Nucleus accumbens (tissue), 56 donors: Measurements from ENCODE around the gene PCSK6.

ENCODE experiments used
- DNase-seq, 56 donors: peaks; one replicate each; lab custom pipeline; 2025; lab: John Stamatoyannopoulos, UW

The PCSK6 gene

GRCh38 chr15:101500865-101501551 is 11.5 kb upstream of the PCSK6 start:
- no peak for DNase-seq

DNA sequence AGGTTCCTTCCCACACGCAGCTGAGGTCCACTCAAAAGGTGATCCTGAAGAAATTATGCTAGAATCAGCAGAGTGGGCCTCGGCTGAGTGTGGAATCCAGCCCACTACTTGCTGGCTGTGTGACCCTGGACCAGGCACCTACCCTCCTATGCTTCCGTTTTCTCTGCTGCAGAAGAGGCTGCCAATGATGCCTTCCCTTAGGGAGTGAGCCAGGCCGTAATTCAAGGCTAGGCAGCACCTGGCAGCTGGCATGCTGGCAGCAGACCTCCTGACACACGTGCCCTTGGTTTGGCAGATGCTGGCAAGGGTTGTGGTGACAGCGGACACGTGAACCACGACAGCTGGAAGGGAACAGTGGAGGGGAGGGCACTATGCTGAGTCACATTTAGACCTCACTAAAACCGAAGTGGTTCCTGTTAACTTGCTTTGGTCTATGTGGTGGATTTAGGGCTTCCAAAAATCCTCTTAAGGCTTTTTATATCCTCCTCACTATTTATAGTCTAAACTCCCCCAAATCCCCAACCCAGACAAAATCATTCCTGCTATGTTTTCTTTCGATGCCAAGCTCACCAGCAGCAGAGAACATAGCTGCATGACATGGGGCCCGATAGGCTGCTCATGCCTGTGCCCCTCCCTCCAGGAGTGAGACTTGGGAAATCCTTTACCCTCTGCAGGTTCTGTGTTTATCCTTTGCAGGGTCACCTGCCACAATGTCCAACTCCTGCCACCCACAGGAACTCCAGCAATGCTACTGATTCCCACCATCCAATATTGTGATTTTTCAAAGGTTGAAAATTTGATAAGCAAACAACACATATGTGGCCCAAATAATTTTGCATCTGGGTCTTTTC is 10.6 kb upstream of the PCSK6 start:
- DNase-seq, result peak in 14 of 56 donors; percentile 31 to 73 (median 48)

DNA sequence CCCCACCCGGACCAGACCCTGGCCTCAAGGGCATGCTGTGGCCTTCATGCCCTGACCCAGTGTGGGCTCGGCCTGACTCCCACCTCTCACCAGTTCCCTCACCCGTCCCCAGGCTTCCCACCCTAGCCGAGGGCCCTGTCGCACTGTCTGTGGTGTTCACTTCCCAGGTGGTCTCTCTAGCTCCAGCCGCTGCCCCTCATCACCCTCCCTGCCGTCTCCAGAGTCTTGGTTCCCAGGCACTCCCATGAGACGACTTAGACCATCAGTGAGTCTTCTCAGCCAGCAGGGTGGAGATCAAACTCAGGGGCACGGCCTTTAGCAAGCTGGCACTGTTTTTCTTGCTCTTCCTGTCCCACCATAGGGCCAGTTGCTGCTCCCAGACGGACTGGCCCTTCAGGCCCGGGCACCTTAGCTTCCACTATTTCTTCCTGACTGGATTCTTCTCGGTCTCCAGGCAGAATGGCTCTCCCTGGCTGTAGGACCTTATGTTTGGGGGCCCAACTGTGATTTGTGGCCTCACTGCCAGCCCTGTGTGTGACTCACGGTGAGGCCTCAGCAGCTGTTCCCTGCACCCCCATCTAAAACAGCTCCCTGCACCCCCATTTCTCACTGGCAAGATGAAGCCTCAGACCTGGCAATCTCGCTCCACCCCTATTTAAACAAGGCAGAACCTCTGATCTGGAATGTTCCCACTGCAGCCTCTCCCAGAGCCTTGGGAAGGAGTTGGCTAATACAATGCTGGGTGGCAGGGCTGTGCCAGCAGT is 9.4 kb upstream of the PCSK6 start:
- no peak for DNase-seq

GRCh38 chr15:101498076-101498716 is 8.7 kb upstream of the PCSK6 start:
- DNase-seq, result no peak

DNA sequence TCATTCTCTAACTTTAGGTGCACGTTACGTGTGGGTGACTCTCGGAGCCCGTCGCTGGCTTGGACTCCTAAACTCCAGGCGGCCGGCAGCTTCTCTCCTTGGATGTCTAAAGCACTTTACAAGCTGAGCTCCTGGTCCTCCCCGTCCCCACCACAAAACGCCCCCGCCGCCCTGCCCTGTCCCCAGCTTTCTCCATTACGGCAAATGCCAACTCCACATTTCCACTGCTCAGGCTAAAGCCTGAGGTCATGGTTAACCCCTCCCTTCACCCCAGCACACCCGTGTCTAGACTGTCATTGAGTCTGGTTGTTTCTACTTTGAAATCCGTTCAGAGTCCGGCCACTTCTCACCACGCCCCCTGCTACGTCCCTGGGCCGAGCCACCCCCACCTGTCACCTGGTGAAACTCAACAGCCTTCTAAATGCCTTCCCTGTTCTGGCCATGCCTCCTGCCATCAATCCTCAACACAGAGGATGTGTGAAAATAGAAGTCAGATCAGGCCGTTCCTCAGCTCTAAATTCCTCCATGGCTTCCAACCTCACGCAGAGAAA is 8.1 kb upstream of the PCSK6 start:
- no peak for DNase-seq

- DNase-seq, result no peak
Observed at GRCh38 chr15:101497017-101497416, 7.5 kb upstream of the PCSK6 start.

GRCh38 chr15:101496198-101496986 is 6.9 kb upstream of the PCSK6 start:
- DNase-seq, result no peak

DNA sequence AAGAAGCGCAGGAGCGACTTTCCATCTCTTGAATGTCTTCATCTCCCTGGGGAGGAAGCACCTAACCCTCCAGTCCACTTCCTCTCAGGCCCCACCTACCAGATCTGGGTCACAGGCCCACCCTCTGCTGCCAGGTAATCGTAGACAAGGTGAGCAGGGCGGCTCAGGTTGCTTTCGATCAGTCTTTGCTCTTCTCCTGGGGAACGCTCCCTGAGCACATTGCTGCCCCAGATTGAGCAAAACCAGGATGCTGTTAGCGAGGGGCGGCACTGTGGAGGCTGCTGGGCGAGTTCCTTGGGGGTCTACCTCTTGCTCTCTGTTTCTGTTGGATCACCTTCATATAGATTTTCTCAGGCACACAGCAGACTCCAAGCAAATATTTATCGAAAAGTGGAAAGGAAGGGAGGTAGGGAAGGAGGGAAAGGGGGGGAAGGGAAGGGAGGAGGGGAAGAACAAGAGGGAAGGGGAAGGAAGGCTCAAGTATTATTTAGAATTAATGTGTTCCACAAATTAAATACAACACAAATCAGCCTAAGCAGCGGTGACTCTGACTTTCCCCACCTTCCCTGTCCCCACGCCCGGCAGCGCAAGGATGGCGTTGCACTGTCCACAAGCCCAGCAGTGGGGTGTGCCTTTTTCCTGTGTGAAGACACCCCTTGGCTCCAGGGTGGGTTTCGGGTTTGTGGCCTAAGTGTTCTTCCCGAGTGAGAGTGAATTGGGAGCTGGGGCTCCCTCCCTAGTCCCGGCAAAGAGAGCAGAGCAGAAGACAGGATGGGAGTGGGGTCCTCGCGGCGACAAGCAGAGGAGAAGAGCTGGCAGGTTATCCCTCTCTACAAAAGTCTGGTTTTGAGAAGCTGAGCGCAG is 6.1 kb upstream of the PCSK6 start:
- DNase-seq, result no peak

DNA sequence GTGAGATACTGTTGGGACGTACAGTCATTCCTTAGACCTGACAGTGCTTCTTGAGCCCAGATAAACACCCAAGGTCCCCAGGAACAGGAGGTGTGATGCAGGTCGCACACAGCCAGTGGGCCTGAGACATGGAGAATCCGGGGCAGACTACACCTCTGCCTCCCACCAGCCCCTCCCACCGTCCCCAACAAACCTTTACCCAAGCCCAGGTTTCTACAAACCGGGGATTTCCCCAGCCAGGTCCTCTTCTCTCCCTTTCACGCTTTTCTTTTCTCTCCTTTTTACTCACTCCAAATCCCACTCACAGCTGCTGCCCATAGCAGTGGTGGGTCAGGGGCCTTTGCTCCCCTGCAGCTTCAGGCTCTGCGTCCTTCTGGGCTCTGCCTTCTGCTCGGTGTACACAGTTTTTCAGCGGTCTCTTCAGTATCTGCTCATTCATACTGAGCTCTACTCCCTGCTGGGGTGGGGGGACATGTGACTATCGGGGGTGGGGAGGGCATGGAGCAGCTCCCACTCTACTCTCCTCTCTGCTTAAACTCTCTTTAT is 4.8 kb upstream of the PCSK6 start:
- no peak for DNase-seq

DNA sequence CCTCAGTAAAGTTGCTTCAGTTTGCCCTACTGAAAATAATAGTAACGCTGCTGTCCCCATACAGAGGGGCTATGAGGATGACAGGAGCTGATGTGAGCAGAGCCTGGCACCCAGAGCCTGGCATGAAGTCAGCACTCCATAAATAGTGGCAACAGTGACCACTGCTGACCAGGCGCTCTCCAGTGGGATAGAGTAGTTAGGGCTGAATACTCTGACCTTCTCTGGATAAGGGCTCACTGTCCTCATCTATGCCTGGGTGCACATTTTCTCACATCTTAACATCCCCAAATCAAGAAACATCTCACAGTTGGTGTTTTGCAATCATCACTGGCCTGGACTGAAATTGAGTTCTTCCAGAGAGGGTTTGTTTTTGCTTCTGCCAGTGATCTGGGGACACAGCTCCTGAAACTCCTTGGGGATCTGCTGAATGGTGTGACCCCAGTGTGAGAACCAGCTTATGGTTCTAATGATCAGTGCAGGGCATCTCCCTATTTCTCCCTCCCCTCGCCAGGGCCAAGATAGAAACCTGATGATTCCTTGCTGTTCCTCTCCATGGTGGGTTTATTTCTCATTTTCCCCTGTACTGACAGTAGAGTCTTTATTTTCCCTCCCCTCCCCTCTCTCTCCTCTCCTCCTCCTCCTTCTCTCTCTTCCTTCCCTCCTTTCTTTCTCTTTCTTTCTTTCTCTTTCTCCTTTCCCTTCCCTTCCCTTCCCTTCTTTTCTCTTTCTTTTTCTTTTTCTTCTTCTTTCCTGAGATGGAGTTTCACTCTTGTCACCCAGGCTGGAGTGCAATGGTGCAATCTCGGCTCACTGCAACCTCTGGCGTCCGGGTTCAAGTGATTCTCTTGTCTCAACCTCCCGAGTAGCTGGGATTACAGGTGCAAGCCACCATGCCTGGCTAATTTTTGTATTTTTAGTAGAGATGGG is 3.5 kb upstream of the PCSK6 start:
- peak in 23 of 56 donors; percentile 31 to 72 (median 51) for DNase-seq

DNA sequence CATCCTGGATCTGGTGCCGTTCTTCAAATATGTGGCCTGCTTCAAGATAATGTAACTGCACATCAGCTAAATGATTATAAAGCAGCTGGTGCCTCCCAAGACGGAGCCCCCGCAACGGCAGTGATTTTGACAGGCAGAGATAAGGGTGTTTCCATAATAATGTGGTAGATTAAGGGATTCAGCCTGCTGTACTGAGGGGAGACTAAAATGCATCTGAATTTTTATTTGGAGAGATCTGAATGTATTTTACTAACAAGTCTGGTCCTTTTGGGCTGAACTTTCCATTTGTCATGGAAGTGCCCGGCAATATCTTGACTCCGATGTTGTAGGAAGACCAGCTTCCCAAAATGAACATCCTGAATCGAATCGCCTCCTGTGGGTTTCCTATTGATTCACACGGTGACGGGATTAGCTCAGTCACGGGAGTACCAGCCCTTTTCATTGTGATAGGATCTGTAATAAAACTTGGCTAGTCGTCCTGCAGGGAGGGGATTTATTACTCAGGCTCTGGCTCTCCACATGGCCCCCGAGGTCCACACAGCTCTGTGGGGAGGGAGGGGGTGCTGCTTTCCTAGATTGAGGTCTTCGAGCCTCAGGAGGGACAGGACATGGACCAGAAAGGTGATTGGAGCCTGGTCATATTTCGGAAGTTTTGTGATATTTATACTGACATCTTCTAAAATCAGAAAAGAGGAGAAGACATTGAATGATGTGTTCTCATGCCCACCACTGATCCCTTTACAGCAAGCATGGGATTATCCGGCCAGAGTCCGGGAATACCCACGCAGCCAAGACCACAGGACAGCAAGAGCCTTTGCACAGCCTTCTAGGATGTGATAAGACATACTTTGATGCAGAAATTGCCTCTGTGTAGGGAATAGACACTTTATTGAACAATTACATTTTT is 2.5 kb upstream of the PCSK6 start:
- no peak for DNase-seq

- no peak for DNase-seq
Observed at GRCh38 chr15:101490922-101491733, 1.6 kb upstream of the PCSK6 start.

- DNase-seq, result no peak
Observed at GRCh38 chr15:101490408-101490891, 943 bp upstream of the PCSK6 start.

GRCh38 chr15:101489237-101489598 is 289 bp downstream of the PCSK6 start:
- DNase-seq, result peak in 3 of 56 donors; percentile 25 to 55 (median 31)
